PC-9 (cell line): ENCODE measurements around the gene PLA2G15. TPM values are rescaled to one million over a fixed set of nuclear protein-coding genes. Genes with fewer than 3 reads are reported as not detected.

Experiments
- BruUV-seq: library from RNA; stranded (reverse); fragments of 400-500 nt; replicated peaks from 2 replicates; lab custom pipeline; 2021; lab: Mats Ljungman, UMichigan
- CTCF ChIA-PET: fragments of 300-600 bp; sonication (Branson Sonifier 250); formaldehyde crosslinking; loops from one replicate; lab custom pipeline; 2022; ENCODE audit warnings: antibody characterized with exemption; lab: Charles Lee
- POLR2A ChIA-PET: fragments of 300-600 bp; sonication (Branson Sonifier 250); formaldehyde crosslinking; loops from one replicate; lab custom pipeline; 2022; ENCODE audit warnings: antibody characterized with exemption; ENCODE audit not compliant: unreplicated experiment; lab: Charles Lee
- DNase-seq, 2 experiments: peaks; one replicate each; pipeline versions ENCODE4 v3.0.0 to v3.0.0-alpha.2; 2015 to 2022; ENCODE audit warnings: mixed read lengths in 1 of 2
- H2AFZ ChIP-seq: fragments of 200-600 bp; sonication (generic); 2 replicates; pipeline ENCODE4 v1.8.1; 2017; ENCODE audit warnings: antibody characterized with exemption
- H3F3A ChIP-seq: fragments of 200-600 bp; sonication (generic); 2 replicates; pipeline ENCODE4 v1.8.1; 2017; ENCODE audit warnings: antibody characterized with exemption, mild to moderate bottlenecking, low read depth; ENCODE audit not compliant: insufficient read depth
- H3K27ac ChIP-seq: fragments of 200-600 bp; sonication (generic); 2 replicates; pipeline ENCODE4 v1.6.1; 2016; ENCODE audit warnings: mixed run types
- H3K27me3 ChIP-seq: fragments of 200-600 bp; sonication (generic); 2 replicates; pipeline ENCODE4 v1.6.1; 2016; ENCODE audit warnings: low read depth, mixed run types; ENCODE audit not compliant: insufficient read depth
- H3K36me3 ChIP-seq: fragments of 200-600 bp; sonication (generic); 2 replicates; pipeline ENCODE4 v1.6.1; 2016; ENCODE audit warnings: low read depth, mixed run types
- H3K4me1 ChIP-seq: fragments of 200-600 bp; sonication (generic); replicated peaks from 2 replicates; pipeline ENCODE4 v1.6.1; 2016; ENCODE audit warnings: mixed run types; ENCODE audit not compliant: insufficient read depth
- H3K4me2 ChIP-seq: fragments of 200-600 bp; sonication (generic); 2 replicates; pipeline ENCODE4 v1.6.1; 2017; ENCODE audit warnings: mixed run types
- H3K4me3 ChIP-seq: fragments of 200-600 bp; sonication (generic); 2 replicates; pipeline ENCODE4 v1.6.1; 2016; ENCODE audit warnings: mixed run types
- H3K79me2 ChIP-seq: fragments of 200-600 bp; sonication (generic); 2 replicates; pipeline ENCODE4 v1.6.1; 2017; ENCODE audit warnings: low read depth, mixed run types
- H3K9me2 ChIP-seq: fragments of 200-600 bp; sonication (generic); 2 replicates; pipeline ENCODE4 v1.8.1; 2017; ENCODE audit warnings: mild to moderate bottlenecking; ENCODE audit not compliant: insufficient read depth
- H3K9me3 ChIP-seq: fragments of 200-600 bp; sonication (generic); 2 replicates; pipeline ENCODE4 v1.8.1; 2016; ENCODE audit warnings: low read depth; ENCODE audit not compliant: insufficient read depth
- H4K20me1 ChIP-seq: fragments of 200-600 bp; sonication (generic); 2 replicates; pipeline ENCODE4 v1.8.1; 2017; ENCODE audit not compliant: insufficient read depth
- EZH2 ChIP-seq: fragments of 200-600 bp; sonication (generic); IDR thresholded peaks from 2 replicates; pipeline ENCODE4 v1.8.0; 2017; ENCODE audit warnings: antibody characterized with exemption, low read depth
- intact Hi-C: fragments of 100-400 bp; cut with micrococcal nuclease; formaldehyde crosslinking; loops from one replicate; pipeline ENCODE4 v1.10.0; 2022; ENCODE audit not compliant: unreplicated experiment
- total RNA-seq: library from RNA; stranded (reverse); gene quantifications from 2 replicates; pipeline ENCODE4 v1.2.3, GENCODE V29; 2021
- TF ChIP-seq, protein P1 (sequence below): fragments of 200-600 bp; sonication (generic); conservative IDR thresholded peaks from 2 replicates; pipeline ENCODE4 v1.6.1; 2017; ENCODE audit warnings: mixed run types, antibody characterized with exemption, mild to moderate bottlenecking, moderate library complexity

Gene PLA2G15
- total RNA-seq, 1 experiment from 2014 or later, result 14.0 TPM

DNA sequence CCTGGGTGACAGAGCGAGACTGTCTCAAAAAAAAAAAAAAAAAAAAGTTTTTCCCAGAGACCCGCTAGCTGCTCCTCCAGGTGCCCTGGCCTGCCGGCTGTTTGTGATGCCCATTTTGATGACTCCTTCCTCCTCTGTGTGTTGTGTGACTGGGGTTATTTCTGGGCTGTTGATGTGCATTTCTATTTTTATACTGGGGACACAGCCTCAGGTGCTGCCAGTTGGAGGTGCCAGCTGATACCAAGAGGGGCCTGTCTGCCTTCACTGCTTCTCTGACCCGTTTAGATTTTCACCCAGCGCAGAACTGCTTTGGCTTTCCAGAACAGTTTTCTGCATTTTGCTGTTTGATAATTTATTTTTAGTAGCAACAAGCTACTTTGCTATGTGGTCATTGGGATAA, 6.7 kb downstream of the PLA2G15 start:
- intact Hi-C loops, result no loop called here
- POLR2A ChIA-PET, result no interaction called here

DNA sequence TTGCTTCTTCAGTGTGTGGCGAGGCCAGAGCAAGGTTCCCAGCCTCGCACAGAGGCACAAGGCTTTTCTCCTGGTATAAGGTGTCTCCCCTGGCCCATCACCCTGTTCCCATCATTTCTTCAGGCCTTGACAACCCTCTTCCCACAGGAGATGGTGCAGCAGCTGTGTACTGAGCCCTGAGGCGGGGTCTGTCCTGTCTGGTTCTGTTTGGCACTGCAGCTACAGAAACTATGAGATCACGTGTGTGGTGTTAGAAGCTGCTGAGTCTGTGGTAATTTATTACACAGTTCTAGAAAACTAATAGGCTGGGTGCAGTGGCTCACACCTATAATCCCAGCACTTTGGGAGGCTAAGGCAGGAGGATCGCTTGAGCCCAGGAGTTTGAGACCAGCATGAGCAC, 7.2 kb downstream of the PLA2G15 start:
- Histone ChIP-seq H3K27ac (no peak overlapping the region), H3K4me2 (no peak overlapping the region), H3K9me3 (no peaks in the 10 kb centered on the region), H3K36me3 (no peaks in the 10 kb centered on the region), H3K4me1 (peaks cover 10% of the 10 kb centered on the region), H3K27me3 (no peaks in the 10 kb centered on the region), H4K20me1 (no peaks in the 10 kb centered on the region), H3K4me3 (no peak overlapping the region), H2AFZ (no peak overlapping the region), H3K9me2 (no peaks in the 10 kb centered on the region), H3F3A (peaks cover 9% of the 10 kb centered on the region), H3K79me2 (0 out of 2 replicates have a peak, but pooled peaks cover 2% of the 10 kb centered on the region)
- no peak for DNase-seq
- ChIA-PET CTCF (no interaction called here), POLR2A (no interaction called here)
- BruUV-seq, result no TSS peak
- intact Hi-C loops, result no loop called here
- no peak for TF ChIP-seq EZH2
- TF ChIP-seq, protein P1, sequence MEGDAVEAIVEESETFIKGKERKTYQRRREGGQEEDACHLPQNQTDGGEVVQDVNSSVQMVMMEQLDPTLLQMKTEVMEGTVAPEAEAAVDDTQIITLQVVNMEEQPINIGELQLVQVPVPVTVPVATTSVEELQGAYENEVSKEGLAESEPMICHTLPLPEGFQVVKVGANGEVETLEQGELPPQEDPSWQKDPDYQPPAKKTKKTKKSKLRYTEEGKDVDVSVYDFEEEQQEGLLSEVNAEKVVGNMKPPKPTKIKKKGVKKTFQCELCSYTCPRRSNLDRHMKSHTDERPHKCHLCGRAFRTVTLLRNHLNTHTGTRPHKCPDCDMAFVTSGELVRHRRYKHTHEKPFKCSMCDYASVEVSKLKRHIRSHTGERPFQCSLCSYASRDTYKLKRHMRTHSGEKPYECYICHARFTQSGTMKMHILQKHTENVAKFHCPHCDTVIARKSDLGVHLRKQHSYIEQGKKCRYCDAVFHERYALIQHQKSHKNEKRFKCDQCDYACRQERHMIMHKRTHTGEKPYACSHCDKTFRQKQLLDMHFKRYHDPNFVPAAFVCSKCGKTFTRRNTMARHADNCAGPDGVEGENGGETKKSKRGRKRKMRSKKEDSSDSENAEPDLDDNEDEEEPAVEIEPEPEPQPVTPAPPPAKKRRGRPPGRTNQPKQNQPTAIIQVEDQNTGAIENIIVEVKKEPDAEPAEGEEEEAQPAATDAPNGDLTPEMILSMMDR, result no peak

More for the DNA sequence above, 6.7 kb downstream of the PLA2G15 start:
- H2AFZ ChIP-seq, result no peak overlapping the region
- CTCF ChIA-PET, result no interaction called here
- no peaks in the 10 kb centered on the region for H3K36me3 ChIP-seq
- H3K4me1 ChIP-seq, result peaks cover 4% of the 10 kb centered on the region
- H3K27ac ChIP-seq, result no peak overlapping the region
- H3K9me3 ChIP-seq, result no peaks in the 10 kb centered on the region
- H3K27me3 ChIP-seq, result no peaks in the 10 kb centered on the region
- no peaks in the 10 kb centered on the region for H4K20me1 ChIP-seq
- TF ChIP-seq, protein P1, result no peak
- TF ChIP-seq EZH2, result no peak
- no peaks in the 10 kb centered on the region for H3K9me2 ChIP-seq
- no TSS peak for BruUV-seq
- 0 out of 2 replicates have a peak, but pooled peaks cover 6% of the 10 kb centered on the region for H3K79me2 ChIP-seq
- H3K4me3 ChIP-seq, result no peak overlapping the region
- no peak overlapping the region for H3K4me2 ChIP-seq
- no peak for DNase-seq
- H3F3A ChIP-seq, result peaks cover 3% of the 10 kb centered on the region

DNA sequence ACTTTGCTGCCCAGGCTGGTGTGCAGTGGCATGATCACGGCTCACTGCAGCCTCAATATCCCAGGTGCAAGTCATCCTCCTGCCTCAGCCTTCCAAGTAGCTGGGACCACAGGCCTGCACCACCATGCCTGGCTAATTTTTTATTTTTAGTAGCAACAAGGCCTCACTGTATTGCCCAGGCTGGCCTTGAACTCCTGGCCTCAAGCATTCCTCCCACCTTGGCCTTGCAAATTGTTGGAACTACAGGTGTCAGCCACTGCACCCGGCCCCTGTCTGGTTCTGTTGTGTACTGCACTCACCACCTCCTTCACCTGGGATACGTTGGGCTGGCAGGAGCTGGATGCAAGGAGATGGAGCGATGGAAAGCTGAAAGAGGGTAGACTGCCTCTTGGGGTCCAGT, 8.5 kb downstream of the PLA2G15 start:
- Histone ChIP-seq H3K36me3 (no peaks in the 10 kb centered on the region), H2AFZ (no peak overlapping the region), H3K9me3 (no peaks in the 10 kb centered on the region), H3K4me2 (no peak overlapping the region), H3K4me3 (no peak overlapping the region), H3K27ac (no peak overlapping the region), H3K79me2 (no peaks in the 10 kb centered on the region), H3K9me2 (no peaks in the 10 kb centered on the region), H3K4me1 (peaks cover 23% of the 10 kb centered on the region), H3K27me3 (no peaks in the 10 kb centered on the region), H3F3A (peaks cover 22% of the 10 kb centered on the region), H4K20me1 (no peaks in the 10 kb centered on the region)
- no peak for DNase-seq
- ChIA-PET CTCF (no interaction called here), POLR2A (no interaction called here)
- intact Hi-C loops, result no loop called here
- BruUV-seq, result no TSS peak
- TF ChIP-seq EZH2, result no peak
- TF ChIP-seq, protein P1, result no peak
